ENCODE measurements around the gene WDR31.

GRCh38 chr9:113317777-113318176 is 22.3 kb downstream of the WDR31 start:
- no peak for TF ChIP-seq RAD21 (IDR thresholded peaks at IDR 0.05; ENCODE audit: low read depth)
- TF ChIP-seq EP300 (IDR thresholded peaks at IDR 0.05; ENCODE audit: borderline replicate concordance): no peak
- no peak for TF ChIP-seq TAF1 (IDR thresholded peaks at IDR 0.05; ENCODE audit: low read depth)
